EL (cell line): Measurements from ENCODE around the gene CGA.
A peak's percentile ranks its signal among the peaks of the same experiment; 100 is the strongest.

ENCODE experiments used
- DNase-seq: peaks from one replicate; pipeline ENCODE4 v3.0.0-alpha.2; 2016

The CGA gene

GRCh38 chr6:87082160-87082721, 12.7 kb downstream of the CGA start:
- DNase-seq: no peak

DNA sequence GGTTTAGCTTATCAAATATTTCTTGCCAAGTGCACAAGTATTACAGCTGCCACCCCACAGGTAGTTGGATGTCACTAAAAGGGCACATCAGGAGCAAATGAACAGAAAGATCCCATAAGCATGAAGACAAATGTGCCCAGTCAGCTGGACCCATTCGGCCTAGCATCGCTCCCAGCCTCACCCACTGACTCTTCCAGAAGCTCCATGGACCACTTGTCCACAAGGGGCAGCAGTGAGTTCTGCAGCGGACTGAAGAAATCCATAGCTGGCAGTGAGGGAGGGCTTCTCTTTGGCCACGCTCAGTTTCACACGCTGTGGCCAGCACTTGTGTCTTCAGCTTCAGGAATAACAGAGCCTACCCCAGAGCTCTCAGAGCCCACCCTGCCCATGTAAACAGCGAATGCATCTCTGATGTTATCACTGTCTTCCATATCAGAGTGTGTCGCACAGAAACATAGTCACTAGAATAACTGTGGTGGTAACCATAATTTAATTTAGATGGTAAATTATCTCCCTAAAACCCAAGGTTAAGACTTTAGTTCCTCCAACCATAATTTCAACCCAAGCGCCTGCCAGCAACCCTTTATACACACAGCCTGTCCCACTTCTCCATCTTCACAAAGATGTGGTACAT, 15.8 kb downstream of the CGA start:
- peak; percentile 73 for DNase-seq

GRCh38 chr6:87075168-87075567, 19.7 kb downstream of the CGA start:
- DNase-seq: no peak

GRCh38 chr6:87074101-87074621, 20.7 kb downstream of the CGA start:
- DNase-seq: no peak

DNA sequence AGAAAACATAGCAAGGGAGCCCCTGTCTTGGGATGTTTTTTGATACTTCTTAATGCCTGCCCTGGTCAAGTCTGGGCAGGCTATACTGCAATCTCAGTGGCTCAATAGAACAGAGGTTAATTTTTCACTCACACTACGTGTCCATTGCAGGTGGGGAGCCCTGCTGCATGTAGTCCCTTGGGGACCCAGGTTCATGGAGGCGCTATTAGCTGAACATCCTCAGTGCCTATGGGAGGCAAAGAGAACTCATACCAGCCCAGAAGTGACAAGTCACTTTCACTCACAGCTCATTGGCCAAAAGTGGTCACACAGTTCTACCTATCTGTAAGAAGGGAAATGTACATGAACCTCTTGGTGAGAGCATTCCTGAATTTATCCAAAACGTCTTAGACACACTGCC, 23.2 kb downstream of the CGA start:
- DNase-seq: no peak

GRCh38 chr6:87070741-87071140, 24.2 kb downstream of the CGA start:
- no peak for DNase-seq

- no peak for DNase-seq
Measured at GRCh38 chr6:87068795-87069194, 26.1 kb downstream of the CGA start.

- DNase-seq: peak; percentile 69
Measured at GRCh38 chr6:87066449-87067333, 28.2 kb downstream of the CGA start.

GRCh38 chr6:87065117-87065516, 29.8 kb downstream of the CGA start:
- DNase-seq: no peak

GRCh38 chr6:87059943-87060342, 35.0 kb downstream of the CGA start:
- DNase-seq: no peak

DNA sequence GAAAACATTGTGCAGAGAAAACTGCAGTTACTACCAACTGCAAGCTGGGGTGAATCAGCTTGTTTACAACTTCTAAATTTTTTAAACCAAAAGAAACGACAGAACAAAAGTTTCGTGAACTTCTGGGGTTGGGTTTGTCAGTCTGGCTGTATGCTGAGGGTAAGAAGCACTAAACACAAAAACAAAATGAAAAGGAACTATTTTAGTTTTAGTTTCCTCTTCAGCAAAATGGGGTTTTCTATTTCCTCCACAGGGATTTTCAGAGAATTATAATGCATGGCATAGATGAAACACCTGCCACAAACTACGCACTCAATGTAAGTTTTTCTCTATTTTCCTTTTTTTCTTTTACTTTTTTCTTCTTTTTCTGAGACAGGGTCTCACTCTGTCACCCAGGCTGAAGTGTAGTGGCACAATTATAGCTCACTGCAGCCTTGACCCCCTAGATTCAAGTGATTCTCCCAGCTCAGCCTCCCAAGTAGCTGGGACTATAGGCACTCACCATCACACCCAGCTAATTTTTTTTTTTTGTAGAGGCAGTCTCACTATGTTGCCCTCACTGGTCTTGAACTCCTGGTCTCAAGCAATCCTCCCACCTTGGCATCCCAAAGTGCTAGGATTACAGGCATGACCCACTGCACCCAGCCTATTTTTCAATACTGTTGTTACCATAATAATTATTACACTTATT, 40.6 kb downstream of the CGA start:
- no peak for DNase-seq

DNA sequence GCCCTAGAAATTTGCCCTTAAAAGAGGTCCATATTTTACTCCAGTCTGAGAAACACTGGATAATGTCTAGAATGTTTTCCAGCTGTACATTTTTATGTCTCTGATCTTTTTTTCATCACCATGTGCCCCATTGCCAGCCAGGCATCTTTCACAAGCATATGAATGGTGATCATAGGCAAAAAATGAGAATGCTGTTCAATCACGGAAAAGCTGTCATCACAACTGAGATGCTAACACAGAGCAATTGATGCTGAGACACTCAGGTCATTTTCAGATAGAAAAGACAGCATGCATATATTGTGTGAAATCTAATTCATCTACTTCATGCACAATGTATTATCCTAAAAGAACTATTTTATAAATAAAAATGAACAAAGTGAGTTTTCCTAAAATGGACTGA, 41.6 kb downstream of the CGA start:
- DNase-seq: no peak

- DNase-seq: no peak
Measured at GRCh38 chr6:87049779-87050178, 45.1 kb downstream of the CGA start.

- DNase-seq: no peak
Measured at GRCh38 chr6:87045521-87046075, 49.3 kb downstream of the CGA start.

DNA sequence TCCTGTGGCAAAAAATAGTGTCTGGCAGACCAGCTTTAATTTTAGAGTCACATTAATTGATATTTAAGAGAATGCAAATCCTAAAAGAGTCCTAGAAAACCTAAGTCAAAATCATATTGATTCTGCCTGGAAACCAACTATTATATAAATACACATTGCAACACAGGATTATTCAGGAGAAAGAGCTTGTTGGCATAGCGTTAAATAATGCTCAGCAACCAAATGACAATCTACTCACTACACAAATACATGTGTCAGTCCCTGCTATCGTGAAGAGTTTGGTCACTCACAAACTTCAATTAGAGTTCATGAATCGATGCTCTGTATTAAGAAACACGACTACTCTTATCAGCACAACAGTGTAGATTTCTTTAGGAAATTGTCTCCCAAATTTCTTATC, 54.2 kb downstream of the CGA start:
- no peak for DNase-seq
